ENCODE measurements around the gene BCHE.

The BCHE gene

DNA sequence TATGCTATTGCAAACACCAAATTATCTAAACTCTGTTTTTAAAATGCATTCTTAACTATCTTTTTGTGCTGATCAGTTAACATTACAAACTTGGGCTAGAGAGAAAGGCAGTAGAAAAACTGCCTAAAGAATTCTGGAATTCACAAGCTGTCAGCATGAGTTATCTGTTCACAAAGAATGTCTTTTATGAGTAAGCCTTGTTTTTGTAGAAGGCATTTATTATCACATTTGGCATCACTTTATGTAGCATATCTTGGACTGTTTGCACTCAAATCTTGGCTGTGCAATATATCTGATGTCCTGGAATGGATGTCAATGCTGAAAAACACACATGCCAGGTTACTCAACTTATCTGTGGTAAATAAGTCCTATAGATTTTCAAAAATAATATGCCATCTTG is 15.5 kb upstream of the BCHE start:
- Mint-ChIP-seq H3K27me3 (ENCODE audit: low read depth, poor library complexity) (no peaks in the 10 kb centered on the region), H3K27ac (no peak overlapping the region), H3K4me3 (no peak overlapping the region), H3K36me3 (ENCODE audit: low read depth) (no peaks in the 10 kb centered on the region), H3K9me3 (no peaks in the 10 kb centered on the region), H3K4me1 (no peaks in the 10 kb centered on the region)
- DNase-seq, result no peak
- TF ChIP-seq, protein P1, sequence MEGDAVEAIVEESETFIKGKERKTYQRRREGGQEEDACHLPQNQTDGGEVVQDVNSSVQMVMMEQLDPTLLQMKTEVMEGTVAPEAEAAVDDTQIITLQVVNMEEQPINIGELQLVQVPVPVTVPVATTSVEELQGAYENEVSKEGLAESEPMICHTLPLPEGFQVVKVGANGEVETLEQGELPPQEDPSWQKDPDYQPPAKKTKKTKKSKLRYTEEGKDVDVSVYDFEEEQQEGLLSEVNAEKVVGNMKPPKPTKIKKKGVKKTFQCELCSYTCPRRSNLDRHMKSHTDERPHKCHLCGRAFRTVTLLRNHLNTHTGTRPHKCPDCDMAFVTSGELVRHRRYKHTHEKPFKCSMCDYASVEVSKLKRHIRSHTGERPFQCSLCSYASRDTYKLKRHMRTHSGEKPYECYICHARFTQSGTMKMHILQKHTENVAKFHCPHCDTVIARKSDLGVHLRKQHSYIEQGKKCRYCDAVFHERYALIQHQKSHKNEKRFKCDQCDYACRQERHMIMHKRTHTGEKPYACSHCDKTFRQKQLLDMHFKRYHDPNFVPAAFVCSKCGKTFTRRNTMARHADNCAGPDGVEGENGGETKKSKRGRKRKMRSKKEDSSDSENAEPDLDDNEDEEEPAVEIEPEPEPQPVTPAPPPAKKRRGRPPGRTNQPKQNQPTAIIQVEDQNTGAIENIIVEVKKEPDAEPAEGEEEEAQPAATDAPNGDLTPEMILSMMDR (IDR thresholded peaks at IDR 0.05), result no peak

DNA sequence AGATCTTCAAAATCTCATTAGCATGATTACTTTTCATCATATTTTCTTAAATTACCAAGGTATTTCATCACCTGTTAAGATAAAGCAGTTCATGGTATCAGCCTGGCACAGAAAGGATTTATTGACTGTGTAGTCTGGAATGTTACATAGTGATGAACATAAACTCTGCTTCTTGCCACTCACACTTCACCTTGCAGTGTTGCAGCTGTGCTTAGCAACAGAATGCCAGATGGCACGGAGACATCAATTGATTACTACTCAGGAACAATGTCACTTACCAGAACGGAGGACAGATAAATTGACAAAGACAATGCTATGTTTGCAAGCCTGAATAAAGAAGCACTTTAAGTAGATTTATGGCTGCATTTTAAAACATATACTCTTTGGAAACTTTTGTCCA is 15.0 kb upstream of the BCHE start:
- TF ChIP-seq, protein P1 (IDR thresholded peaks at IDR 0.05), result no peak
- Mint-ChIP-seq H3K27me3 (ENCODE audit: low read depth, poor library complexity) (no peaks in the 10 kb centered on the region), H3K4me1 (no peaks in the 10 kb centered on the region), H3K27ac (no peak overlapping the region), H3K9me3 (no peaks in the 10 kb centered on the region), H3K36me3 (ENCODE audit: low read depth) (no peaks in the 10 kb centered on the region), H3K4me3 (no peak overlapping the region)
- no peak for DNase-seq

DNA sequence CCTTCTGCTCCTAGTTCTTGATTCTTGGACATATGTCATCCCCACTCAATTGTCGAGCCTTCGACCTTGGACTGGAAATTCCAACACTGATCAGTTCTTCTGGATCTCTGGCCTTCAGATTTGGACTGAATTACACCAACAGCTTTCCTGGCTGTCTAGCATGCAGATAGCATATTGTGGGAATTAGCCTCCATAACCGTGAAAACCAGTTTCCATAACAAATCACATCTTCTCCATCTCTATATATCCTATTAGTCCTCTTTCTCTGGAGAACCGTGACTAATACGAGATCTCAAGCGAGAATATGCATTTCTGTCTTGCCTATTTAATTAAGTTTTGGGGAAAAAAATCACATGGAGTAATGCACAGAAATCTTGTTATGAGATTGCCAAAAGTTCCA is 8.8 kb upstream of the BCHE start:
- TF ChIP-seq, protein P1 (IDR thresholded peaks at IDR 0.05), result no peak
- H3K27ac Mint-ChIP-seq, result no peak overlapping the region
- H3K27me3 Mint-ChIP-seq (ENCODE audit: low read depth, poor library complexity), result no peaks in the 10 kb centered on the region
- no peaks in the 10 kb centered on the region for H3K4me1 Mint-ChIP-seq
- no peak overlapping the region for H3K4me3 Mint-ChIP-seq
- H3K9me3 Mint-ChIP-seq, result no peaks in the 10 kb centered on the region
- H3K36me3 Mint-ChIP-seq (ENCODE audit: low read depth), result no peaks in the 10 kb centered on the region
- no peak for DNase-seq

DNA sequence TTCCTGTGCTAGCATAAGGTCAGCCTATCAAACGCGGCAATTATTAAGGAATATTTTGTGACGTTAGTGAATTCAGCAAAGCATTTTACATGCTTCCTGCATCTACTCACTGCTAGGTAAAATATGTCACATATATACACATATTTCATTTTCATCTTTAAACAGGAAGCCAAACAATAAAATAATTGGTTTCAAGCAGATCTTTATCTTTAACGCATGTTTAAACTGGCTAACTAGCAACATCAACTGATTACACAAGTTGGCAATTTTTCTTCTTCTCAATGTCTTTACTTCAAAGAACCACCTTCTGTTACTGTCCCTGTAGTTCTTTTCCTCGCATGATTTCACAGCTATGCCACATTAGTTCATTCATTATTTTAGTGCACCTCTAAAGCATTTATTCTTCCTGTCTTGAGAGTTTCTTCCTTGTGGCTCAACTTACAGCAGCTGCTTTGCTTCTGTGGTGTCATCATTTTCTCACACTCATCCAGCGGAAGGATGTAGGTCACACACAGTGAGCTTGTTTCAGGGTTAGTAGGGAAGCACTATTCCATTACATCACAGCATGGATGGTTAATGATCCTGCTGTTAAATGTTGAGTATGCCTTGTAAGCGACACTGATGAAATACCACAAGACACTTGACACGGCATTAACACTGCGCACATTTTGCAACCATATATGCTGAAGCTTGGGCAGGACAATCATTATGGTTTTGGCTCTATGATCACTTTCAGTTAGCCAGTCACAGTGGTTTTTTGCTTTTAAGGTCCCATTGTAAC is 2.3 kb upstream of the BCHE start:
- TF ChIP-seq, protein P1 (IDR thresholded peaks at IDR 0.05), result no peak
- H3K27ac Mint-ChIP-seq, result peak overlapping the region; percentile 56
- no peak overlapping the region for H3K4me3 Mint-ChIP-seq
- no peaks in the 10 kb centered on the region for H3K36me3 Mint-ChIP-seq (ENCODE audit: low read depth)
- H3K4me1 Mint-ChIP-seq, result peaks cover 27% of the 10 kb centered on the region
- H3K27me3 Mint-ChIP-seq (ENCODE audit: low read depth, poor library complexity), result no peaks in the 10 kb centered on the region
- H3K9me3 Mint-ChIP-seq, result no peaks in the 10 kb centered on the region
- peak; percentile 3 for DNase-seq

DNA sequence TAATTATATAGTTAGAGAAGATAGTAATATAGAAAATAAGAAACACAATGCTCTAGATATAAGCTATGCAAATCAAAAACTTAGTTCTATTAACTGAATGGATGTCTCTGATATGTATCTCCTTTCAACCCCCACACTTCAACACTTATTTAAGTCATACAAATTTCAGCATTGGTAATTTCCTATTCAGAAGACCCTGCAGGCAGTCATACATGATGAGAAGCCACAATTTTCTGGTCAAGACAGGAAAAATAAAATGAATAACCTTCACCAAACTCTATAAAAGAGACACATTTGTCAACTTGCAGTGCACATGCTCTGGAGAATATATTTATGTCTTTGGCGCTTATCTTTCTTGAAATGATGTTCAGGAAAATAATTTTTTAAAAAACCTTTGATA is 578 bp upstream of the BCHE start:
- no peak for DNase-seq
- peak overlapping the region; percentile 45 for H3K4me3 Mint-ChIP-seq
- H3K27ac Mint-ChIP-seq, result no peak overlapping the region
- TF ChIP-seq, protein P1 (IDR thresholded peaks at IDR 0.05), result no peak
- H3K27me3 Mint-ChIP-seq (ENCODE audit: low read depth, poor library complexity), result no peaks in the 10 kb centered on the region
- H3K4me1 Mint-ChIP-seq, result peaks cover 27% of the 10 kb centered on the region
- no peaks in the 10 kb centered on the region for H3K36me3 Mint-ChIP-seq (ENCODE audit: low read depth)
- no peaks in the 10 kb centered on the region for H3K9me3 Mint-ChIP-seq

DNA sequence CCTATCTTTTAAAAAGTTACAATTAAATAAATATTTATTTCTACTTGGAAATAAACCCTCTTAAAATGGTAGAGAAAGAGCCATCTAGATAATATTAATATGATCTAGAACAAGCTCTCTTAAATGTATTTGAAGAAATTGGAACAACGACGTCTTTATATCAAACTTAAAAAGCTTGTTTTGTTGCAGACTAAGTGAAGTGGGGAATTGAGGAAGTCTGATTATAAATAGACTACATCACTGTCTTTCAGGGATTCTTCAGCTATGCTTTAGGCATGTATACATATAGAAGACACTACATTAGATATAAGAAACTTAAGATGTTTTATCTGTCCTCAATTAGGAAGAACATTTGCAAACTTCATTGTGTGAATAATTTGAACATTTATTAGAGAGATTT is 1.8 kb downstream of the BCHE start:
- Mint-ChIP-seq H3K4me3 (peak overlapping the region; percentile 75), H3K27ac (no peak overlapping the region), H3K36me3 (ENCODE audit: low read depth) (no peaks in the 10 kb centered on the region), H3K9me3 (no peaks in the 10 kb centered on the region), H3K4me1 (peaks cover 27% of the 10 kb centered on the region), H3K27me3 (ENCODE audit: low read depth, poor library complexity) (no peaks in the 10 kb centered on the region)
- TF ChIP-seq, protein P1 (IDR thresholded peaks at IDR 0.05), result no peak
- DNase-seq, result no peak
